WTC11 (cell line): ENCODE results near the gene ST8SIA6. TPM values are rescaled to one million over a fixed set of nuclear protein-coding genes. Genes with fewer than 3 reads are reported as not detected.

Experiments
- ATAC-seq: fragments of 200-7000 bp; cut with Tn5 transposase; 2 replicates; pipeline ENCODE4 v1.10.0; 2021; ENCODE audit warnings: mild to moderate bottlenecking, moderate library complexity
- CTCF ChIA-PET: fragments of 300-600 bp; sonication (Branson Sonifier 250); formaldehyde crosslinking; loops from one replicate; lab custom pipeline; 2021; ENCODE audit warnings: antibody characterized with exemption; lab: Charles Lee
- POLR2A ChIA-PET: fragments of 350-600 bp; sonication (Branson Sonifier 250); formaldehyde crosslinking; loops from one replicate; lab custom pipeline; 2021; ENCODE audit warnings: antibody characterized with exemption; lab: Charles Lee
- DNase-seq: peaks from one replicate; pipeline ENCODE4 v3.0.0; 2021; ENCODE audit warnings: low spot score
- H3K27ac Mint-ChIP-seq: 2 replicates; pipeline ENCODE4 v1.8.0; 2021; ENCODE audit warnings: mixed read lengths
- H3K27me3 Mint-ChIP-seq: 2 replicates; pipeline ENCODE4 v1.8.0; 2021; ENCODE audit warnings: low read depth, mild to moderate bottlenecking, moderate library complexity, mixed read lengths
- H3K36me3 Mint-ChIP-seq: 2 replicates; pipeline ENCODE4 v1.8.0; 2021; ENCODE audit warnings: mixed read lengths
- H3K4me1 Mint-ChIP-seq: 2 replicates; pipeline ENCODE4 v1.8.0; 2022; ENCODE audit warnings: mixed read lengths
- H3K4me3 Mint-ChIP-seq: 2 replicates; pipeline ENCODE4 v1.8.0; 2021; ENCODE audit warnings: mild to moderate bottlenecking, moderate library complexity, mixed read lengths
- H3K9me3 Mint-ChIP-seq: 2 replicates; pipeline ENCODE4 v1.8.0; 2021; ENCODE audit warnings: mixed read lengths
- KAT7 ChIP-seq: sonication (generic); formaldehyde crosslinking; IDR thresholded peaks from 2 replicates; pipeline ENCODE4 v1.8.1; 2023; ENCODE audit warnings: missing genetic modification reagents, mild to moderate bottlenecking, borderline replicate concordance
- MLX ChIP-seq: sonication (generic); formaldehyde crosslinking; IDR thresholded peaks from 2 replicates; pipeline ENCODE4 v1.8.1; 2023; ENCODE audit warnings: mild to moderate bottlenecking, missing genetic modification reagents, moderate library complexity
- NFE2L1 ChIP-seq: sonication (generic); formaldehyde crosslinking; IDR thresholded peaks from 2 replicates; pipeline ENCODE4 v1.8.1; 2023; ENCODE audit warnings: missing genetic modification reagents
- NFYB ChIP-seq: sonication (generic); formaldehyde crosslinking; conservative IDR thresholded peaks from 2 replicates; pipeline ENCODE4 v1.8.0; 2022; ENCODE audit warnings: low read depth, missing genetic modification reagents
- OVOL2 ChIP-seq: fragments of 250-450 bp; sonication (Bioruptor Pico); IDR thresholded peaks from 2 replicates; pipeline ENCODE4 v1.9.0; 2021; ENCODE audit warnings: mild to moderate bottlenecking, borderline replicate concordance
- TEAD4 ChIP-seq: sonication (generic); formaldehyde crosslinking; IDR thresholded peaks from 2 replicates; pipeline ENCODE4 v1.8.0; 2022; ENCODE audit warnings: mild to moderate bottlenecking, missing genetic modification reagents
- TP53 ChIP-seq: sonication (generic); formaldehyde crosslinking; IDR thresholded peaks from 2 replicates; pipeline ENCODE4 v1.8.1; 2023; ENCODE audit warnings: mild to moderate bottlenecking, missing genetic modification reagents
- ZNF121 ChIP-seq: sonication (generic); formaldehyde crosslinking; IDR thresholded peaks from 2 replicates; pipeline ENCODE4 v1.8.0; 2023; ENCODE audit warnings: missing genetic modification reagents
- ZNF263 ChIP-seq: sonication (generic); formaldehyde crosslinking; IDR thresholded peaks from 2 replicates; pipeline ENCODE4 v1.8.1; 2022; ENCODE audit warnings: low read depth, mild to moderate bottlenecking, moderate library complexity, missing genetic modification reagents
- ZNF532 ChIP-seq: fragments of 250-450 bp; sonication (Bioruptor Pico); IDR thresholded peaks from 2 replicates; pipeline ENCODE4 v1.9.0; 2021; ENCODE audit warnings: mild to moderate bottlenecking, borderline replicate concordance
- total RNA-seq: library from RNA; stranded (reverse); gene quantifications from 3 replicates; pipeline ENCODE4 v1.2.3, GENCODE V29; 2021
- TF ChIP-seq, protein P1 (sequence below): sonication (generic); formaldehyde crosslinking; IDR thresholded peaks from 2 replicates; pipeline ENCODE4 v1.8.1; 2023; ENCODE audit warnings: mild to moderate bottlenecking, missing genetic modification reagents
- TF ChIP-seq, protein P2 (sequence below): fragments of 250-450 bp; sonication (Bioruptor Pico); IDR thresholded peaks from 2 replicates; pipeline ENCODE4 v2.1.2; 2022; ENCODE audit warnings: mild to moderate bottlenecking, moderate library complexity
- TF ChIP-seq, protein P3 (sequence below): fragments of 200-600 bp; IDR thresholded peaks from 2 replicates; pipeline ENCODE4 v1.8.0; 2022; ENCODE audit warnings: antibody characterized with exemption
- TF ChIP-seq, protein P4 (sequence below): fragments of 250-450 bp; sonication (Bioruptor Pico); IDR thresholded peaks from 2 replicates; pipeline ENCODE4 v1.8.0; 2021; ENCODE audit warnings: mild to moderate bottlenecking
- TF ChIP-seq, protein P5 (sequence below): sonication (generic); formaldehyde crosslinking; IDR thresholded peaks from 2 replicates; pipeline ENCODE4 v1.8.1; 2023; ENCODE audit warnings: mild to moderate bottlenecking, moderate library complexity, missing genetic modification reagents

Gene ST8SIA6
- total RNA-seq, 1 experiment from 2014 or later, result 3.5 TPM

- ChIA-PET CTCF (no interaction called here), POLR2A (no interaction called here)
- H3K4me1 Mint-ChIP-seq, result no peaks in the 10 kb centered on the region
- peaks cover 3% of the 10 kb centered on the region; the same call in 1 of the 2 replicates for H3K27me3 Mint-ChIP-seq
- peaks cover 44% of the 10 kb centered on the region for H3K36me3 Mint-ChIP-seq
- peaks cover 87% of the 10 kb centered on the region for H3K9me3 Mint-ChIP-seq
- no peak overlapping the region for H3K4me3 Mint-ChIP-seq
- ATAC-seq, result no peak
- no peak overlapping the region for H3K27ac Mint-ChIP-seq
- no peak for DNase-seq
- no peak for TF ChIP-seq OVOL2 (CRISPR knock-in tag)
Observed at GRCh38 chr10:17278607-17279240, 175.7 kb downstream of the ST8SIA6 start.

DNA sequence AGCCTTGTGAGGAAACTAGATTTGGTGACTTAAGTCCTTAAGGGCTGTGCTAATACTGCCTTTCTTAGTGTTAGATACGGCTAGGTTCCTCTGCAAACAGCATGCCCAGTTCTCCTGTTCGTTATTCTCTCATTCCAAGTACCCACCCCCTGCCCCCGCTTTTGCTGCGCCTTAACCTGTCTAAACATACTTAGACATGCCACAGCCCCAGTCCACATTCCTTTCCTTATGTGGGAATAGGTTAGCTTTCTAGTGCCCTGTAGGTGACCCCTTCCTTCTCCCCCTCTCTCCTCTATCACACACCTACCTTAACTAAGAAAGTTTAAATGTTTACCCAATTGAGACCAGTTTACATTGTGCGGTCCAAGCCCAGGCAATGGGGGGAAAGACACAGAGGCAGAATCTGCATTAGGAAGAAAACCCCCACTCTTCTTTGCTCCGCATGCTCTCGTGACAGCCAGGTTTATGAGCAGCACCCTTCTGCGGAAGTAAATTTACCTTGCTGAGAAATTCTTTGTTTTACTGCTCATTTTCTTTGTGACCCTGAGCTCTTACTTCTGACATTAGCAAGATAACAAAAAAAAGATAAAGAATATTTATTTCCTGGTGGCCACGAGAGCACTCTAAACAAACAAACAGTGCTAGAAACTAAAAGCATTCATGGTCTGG, 177.5 kb downstream of the ST8SIA6 start:
- POLR2A ChIA-PET, result no interaction called here

More for the DNA sequence above, 177.5 kb downstream of the ST8SIA6 start:
- Mint-ChIP-seq H3K9me3 (peaks cover 70% of the 10 kb centered on the region), H3K27ac (no peak overlapping the region), H3K4me1 (no peaks in the 10 kb centered on the region), H3K36me3 (peaks cover 28% of the 10 kb centered on the region), H3K27me3 (peaks cover under 1% of the 10 kb centered on the region; the same call in 1 of the 2 replicates), H3K4me3 (no peak overlapping the region)
- TF ChIP-seq, protein P1, sequence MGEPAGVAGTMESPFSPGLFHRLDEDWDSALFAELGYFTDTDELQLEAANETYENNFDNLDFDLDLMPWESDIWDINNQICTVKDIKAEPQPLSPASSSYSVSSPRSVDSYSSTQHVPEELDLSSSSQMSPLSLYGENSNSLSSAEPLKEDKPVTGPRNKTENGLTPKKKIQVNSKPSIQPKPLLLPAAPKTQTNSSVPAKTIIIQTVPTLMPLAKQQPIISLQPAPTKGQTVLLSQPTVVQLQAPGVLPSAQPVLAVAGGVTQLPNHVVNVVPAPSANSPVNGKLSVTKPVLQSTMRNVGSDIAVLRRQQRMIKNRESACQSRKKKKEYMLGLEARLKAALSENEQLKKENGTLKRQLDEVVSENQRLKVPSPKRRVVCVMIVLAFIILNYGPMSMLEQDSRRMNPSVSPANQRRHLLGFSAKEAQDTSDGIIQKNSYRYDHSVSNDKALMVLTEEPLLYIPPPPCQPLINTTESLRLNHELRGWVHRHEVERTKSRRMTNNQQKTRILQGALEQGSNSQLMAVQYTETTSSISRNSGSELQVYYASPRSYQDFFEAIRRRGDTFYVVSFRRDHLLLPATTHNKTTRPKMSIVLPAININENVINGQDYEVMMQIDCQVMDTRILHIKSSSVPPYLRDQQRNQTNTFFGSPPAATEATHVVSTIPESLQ, result no peak
- TF ChIP-seq NFE2L1 (CRISPR knock-in tag), result no peak
- TF ChIP-seq ZNF121 (CRISPR knock-in tag), result no peak
- TF ChIP-seq NFYB (CRISPR knock-in tag), result no peak
- TF ChIP-seq, protein P2, sequence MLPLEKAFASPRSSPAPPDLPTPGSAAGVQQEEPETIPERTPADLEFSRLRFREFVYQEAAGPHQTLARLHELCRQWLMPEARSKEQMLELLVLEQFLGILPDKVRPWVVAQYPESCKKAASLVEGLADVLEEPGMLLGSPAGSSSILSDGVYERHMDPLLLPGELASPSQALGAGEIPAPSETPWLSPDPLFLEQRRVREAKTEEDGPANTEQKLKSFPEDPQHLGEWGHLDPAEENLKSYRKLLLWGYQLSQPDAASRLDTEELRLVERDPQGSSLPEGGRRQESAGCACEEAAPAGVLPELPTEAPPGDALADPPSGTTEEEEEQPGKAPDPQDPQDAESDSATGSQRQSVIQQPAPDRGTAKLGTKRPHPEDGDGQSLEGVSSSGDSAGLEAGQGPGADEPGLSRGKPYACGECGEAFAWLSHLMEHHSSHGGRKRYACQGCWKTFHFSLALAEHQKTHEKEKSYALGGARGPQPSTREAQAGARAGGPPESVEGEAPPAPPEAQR (CRISPR knock-in tag), result no peak
- no peak for TF ChIP-seq MLX
- TF ChIP-seq, protein P3, sequence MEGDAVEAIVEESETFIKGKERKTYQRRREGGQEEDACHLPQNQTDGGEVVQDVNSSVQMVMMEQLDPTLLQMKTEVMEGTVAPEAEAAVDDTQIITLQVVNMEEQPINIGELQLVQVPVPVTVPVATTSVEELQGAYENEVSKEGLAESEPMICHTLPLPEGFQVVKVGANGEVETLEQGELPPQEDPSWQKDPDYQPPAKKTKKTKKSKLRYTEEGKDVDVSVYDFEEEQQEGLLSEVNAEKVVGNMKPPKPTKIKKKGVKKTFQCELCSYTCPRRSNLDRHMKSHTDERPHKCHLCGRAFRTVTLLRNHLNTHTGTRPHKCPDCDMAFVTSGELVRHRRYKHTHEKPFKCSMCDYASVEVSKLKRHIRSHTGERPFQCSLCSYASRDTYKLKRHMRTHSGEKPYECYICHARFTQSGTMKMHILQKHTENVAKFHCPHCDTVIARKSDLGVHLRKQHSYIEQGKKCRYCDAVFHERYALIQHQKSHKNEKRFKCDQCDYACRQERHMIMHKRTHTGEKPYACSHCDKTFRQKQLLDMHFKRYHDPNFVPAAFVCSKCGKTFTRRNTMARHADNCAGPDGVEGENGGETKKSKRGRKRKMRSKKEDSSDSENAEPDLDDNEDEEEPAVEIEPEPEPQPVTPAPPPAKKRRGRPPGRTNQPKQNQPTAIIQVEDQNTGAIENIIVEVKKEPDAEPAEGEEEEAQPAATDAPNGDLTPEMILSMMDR, result no peak
- no peak for TF ChIP-seq TP53 (CRISPR knock-in tag)
- TF ChIP-seq TEAD4 (CRISPR knock-in tag), result no peak
- TF ChIP-seq KAT7 (CRISPR knock-in tag), result no peak
- TF ChIP-seq, protein P4, sequence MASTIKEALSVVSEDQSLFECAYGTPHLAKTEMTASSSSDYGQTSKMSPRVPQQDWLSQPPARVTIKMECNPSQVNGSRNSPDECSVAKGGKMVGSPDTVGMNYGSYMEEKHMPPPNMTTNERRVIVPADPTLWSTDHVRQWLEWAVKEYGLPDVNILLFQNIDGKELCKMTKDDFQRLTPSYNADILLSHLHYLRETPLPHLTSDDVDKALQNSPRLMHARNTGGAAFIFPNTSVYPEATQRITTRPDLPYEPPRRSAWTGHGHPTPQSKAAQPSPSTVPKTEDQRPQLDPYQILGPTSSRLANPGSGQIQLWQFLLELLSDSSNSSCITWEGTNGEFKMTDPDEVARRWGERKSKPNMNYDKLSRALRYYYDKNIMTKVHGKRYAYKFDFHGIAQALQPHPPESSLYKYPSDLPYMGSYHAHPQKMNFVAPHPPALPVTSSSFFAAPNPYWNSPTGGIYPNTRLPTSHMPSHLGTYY (CRISPR knock-in tag), result no peak
- TF ChIP-seq ZNF263, result no peak
- TF ChIP-seq, protein P5, sequence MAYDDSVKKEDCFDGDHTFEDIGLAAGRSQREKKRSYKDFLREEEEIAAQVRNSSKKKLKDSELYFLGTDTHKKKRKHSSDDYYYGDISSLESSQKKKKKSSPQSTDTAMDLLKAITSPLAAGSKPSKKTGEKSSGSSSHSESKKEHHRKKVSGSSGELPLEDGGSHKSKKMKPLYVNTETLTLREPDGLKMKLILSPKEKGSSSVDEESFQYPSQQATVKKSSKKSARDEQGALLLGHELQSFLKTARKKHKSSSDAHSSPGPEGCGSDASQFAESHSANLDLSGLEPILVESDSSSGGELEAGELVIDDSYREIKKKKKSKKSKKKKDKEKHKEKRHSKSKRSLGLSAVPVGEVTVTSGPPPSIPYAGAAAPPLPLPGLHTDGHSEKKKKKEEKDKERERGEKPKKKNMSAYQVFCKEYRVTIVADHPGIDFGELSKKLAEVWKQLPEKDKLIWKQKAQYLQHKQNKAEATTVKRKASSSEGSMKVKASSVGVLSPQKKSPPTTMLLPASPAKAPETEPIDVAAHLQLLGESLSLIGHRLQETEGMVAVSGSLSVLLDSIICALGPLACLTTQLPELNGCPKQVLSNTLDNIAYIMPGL, result no peak
- TF ChIP-seq ZNF532 (CRISPR knock-in tag), result no peak
- no peak for DNase-seq
- CTCF ChIA-PET, result no interaction called here
- no peak for ATAC-seq
